SK-N-SH (cell line): ENCODE results near the gene ZBTB7B. TPM values are rescaled to one million over a fixed set of nuclear protein-coding genes. Genes with fewer than 3 reads are reported as not detected.

Experiments used
- CTCF ChIA-PET: fragments of 300-600, 350-600 bp; formaldehyde crosslinking; extraction: SDS; loops from one replicate; lab custom pipeline; 2021; lab: Yijun Ruan, JAX
- POLR2A ChIA-PET: fragments of 350-600 bp; sonication (Branson Sonifier 250); formaldehyde crosslinking; extraction: SDS; loops from one replicate; lab custom pipeline; 2020; ENCODE audit warnings: antibody characterized with exemption, inconsistent platforms; lab: Yijun Ruan, JAX
- DNase-seq: peaks from one replicate; pipeline ENCODE4 v3.0.0; 2012
- H2AFZ ChIP-seq: fragments of 200-600 bp; sonication (generic); 2 replicates; pipeline ENCODE4 v1.8.1; 2016; ENCODE audit warnings: antibody characterized with exemption, mild to moderate bottlenecking, low read depth
- H3F3A ChIP-seq: fragments of 200-600 bp; sonication (generic); replicated peaks from 2 replicates; pipeline ENCODE3; 2016; ENCODE audit warnings: antibody characterized with exemption, mild to moderate bottlenecking; ENCODE audit not compliant: insufficient read depth
- H3K27ac ChIP-seq, 2 experiments: fragments of 200-500 bp in 1 of 2; fragments of 200-600 bp in 1 of 2; sonication (Bioruptor generic) in 1 of 2; sonication (generic), shearing (Covaris generic) in 1 of 2; 2 replicates each; pipeline versions ENCODE4 v1.5.1 to v1.6.1; 2014 to 2016; ENCODE audit warnings: low read depth in 2 of 2, inconsistent platforms in 1 of 2, low read length in 1 of 2, mild to moderate bottlenecking in 1 of 2, mixed read lengths in 1 of 2
- H3K27me3 ChIP-seq: fragments of 200-600 bp; sonication (generic), shearing (Covaris generic); 2 replicates; pipeline ENCODE4 v1.6.1; 2016; ENCODE audit warnings: mixed run types; ENCODE audit not compliant: insufficient read depth
- H3K36me3 ChIP-seq, 2 experiments: fragments of 200-500 bp in 1 of 2; fragments of 200-600 bp in 1 of 2; sonication (Bioruptor generic) in 1 of 2; sonication (generic) in 1 of 2; replicated peaks in 1 of 2; 2 replicates each; pipeline versions ENCODE3 to v1.5.1; 2014 to 2016; ENCODE audit warnings: low read length in 1 of 2, mild to moderate bottlenecking in 1 of 2; ENCODE audit not compliant: insufficient read depth in 2 of 2, control insufficient read depth in 1 of 2
- H3K4me1 ChIP-seq, 2 experiments: fragments of 200-500 bp in 1 of 2; fragments of 200-600 bp in 1 of 2; sonication (Bioruptor generic) in 1 of 2; sonication (generic), shearing (Covaris generic) in 1 of 2; 2 replicates each; pipeline versions ENCODE4 v1.5.1 to v1.6.1; 2014 to 2016; ENCODE audit warnings: low read depth in 1 of 2, low read length in 1 of 2, mixed run types in 1 of 2; ENCODE audit not compliant: insufficient read depth in 2 of 2, control insufficient read depth in 1 of 2
- H3K4me2 ChIP-seq: fragments of 200-600 bp; sonication (generic), shearing (Covaris generic); 2 replicates; pipeline ENCODE4 v1.6.1; 2017; ENCODE audit warnings: mixed run types
- H3K4me3 ChIP-seq, 2 experiments: fragments of 200-500 bp in 1 of 2; fragments of 200-600 bp in 1 of 2; sonication (Bioruptor generic) in 1 of 2; sonication (generic), shearing (Covaris generic) in 1 of 2; 2 replicates each; pipeline versions ENCODE4 v1.5.1 to v1.8.1; 2014 to 2016; ENCODE audit warnings: low read depth in 2 of 2, inconsistent platforms in 1 of 2, low read length in 1 of 2, mild to moderate bottlenecking in 1 of 2, mixed read lengths in 1 of 2, moderate library complexity in 1 of 2
- H3K79me2 ChIP-seq: fragments of 200-600 bp; sonication (generic); 2 replicates; pipeline ENCODE4 v1.8.1; 2017; ENCODE audit warnings: mild to moderate bottlenecking; ENCODE audit not compliant: insufficient read depth
- H3K9ac ChIP-seq: fragments of 200-600 bp; sonication (generic); 2 replicates; pipeline ENCODE4 v1.6.1; 2017; ENCODE audit warnings: mixed run types
- H3K9me2 ChIP-seq: fragments of 200-600 bp; sonication (generic); 2 replicates; pipeline ENCODE4 v1.6.1; 2017; ENCODE audit warnings: mixed run types
- H3K9me3 ChIP-seq: fragments of 200-600 bp; sonication (generic); 2 replicates; pipeline ENCODE4 v1.6.1; 2017; ENCODE audit warnings: mixed run types, mild to moderate bottlenecking, moderate library complexity
- H4K20me1 ChIP-seq: fragments of 200-600 bp; sonication (generic); 2 replicates; pipeline ENCODE4 v1.6.1; 2017; ENCODE audit warnings: mild to moderate bottlenecking, mixed run types; ENCODE audit not compliant: insufficient read depth
- ELF1 ChIP-seq: IDR thresholded peaks from 2 replicates; pipeline ENCODE4 v1.4.0; 2012
- FOXJ3 ChIP-seq: sonication (generic); formaldehyde crosslinking; IDR thresholded peaks from 2 replicates; pipeline ENCODE4 v1.5.1; 2020; ENCODE audit warnings: mild to moderate bottlenecking, missing genetic modification reagents
- FOXM1 ChIP-seq: IDR thresholded peaks from 2 replicates; pipeline ENCODE4 v1.4.0; 2012; ENCODE audit warnings: low read depth, mild to moderate bottlenecking
- GATA2 ChIP-seq: sonication (generic); formaldehyde crosslinking; IDR thresholded peaks from 2 replicates; pipeline ENCODE4 v1.5.0; 2020; ENCODE audit warnings: mild to moderate bottlenecking, missing genetic modification reagents
- IRF3 ChIP-seq: fragments of 150-350 bp; IDR thresholded peaks from 2 replicates; pipeline ENCODE4 v1.6.1; 2016; ENCODE audit warnings: mild to moderate bottlenecking, low read depth, low read length
- MAX ChIP-seq: IDR thresholded peaks from 2 replicates; pipeline ENCODE4 v1.4.0; 2012; ENCODE audit warnings: low read depth
- MXI1 ChIP-seq: IDR thresholded peaks from 2 replicates; pipeline ENCODE4 v1.6.1; 2012; ENCODE audit warnings: mild to moderate bottlenecking, low read depth, low read length, improper control_type of control experiment
- NFIC ChIP-seq: IDR thresholded peaks from 2 replicates; pipeline ENCODE4 v1.4.0; 2012; ENCODE audit warnings: borderline replicate concordance
- NRF1 ChIP-seq: IDR thresholded peaks from 2 replicates; pipeline ENCODE4 v1.6.1; 2012; ENCODE audit warnings: low read depth, mild to moderate bottlenecking, low read length
- PBX3 ChIP-seq: IDR thresholded peaks from 2 replicates; pipeline ENCODE4; 2012
- RAD21 ChIP-seq: IDR thresholded peaks from 2 replicates; pipeline ENCODE4 v1.6.1; 2012; ENCODE audit warnings: mild to moderate bottlenecking, low read length
- REST ChIP-seq: IDR thresholded peaks from 2 replicates; pipeline ENCODE4 v1.6.1; 2012; ENCODE audit warnings: mild to moderate bottlenecking, low read depth, low read length, moderate library complexity
- RXRA ChIP-seq: IDR thresholded peaks from 2 replicates; pipeline ENCODE4 v1.4.0; 2012; ENCODE audit warnings: low read depth, mild to moderate bottlenecking, borderline replicate concordance
- SIN3A ChIP-seq: IDR thresholded peaks from 2 replicates; pipeline ENCODE4 v1.6.1; 2012; ENCODE audit warnings: low read depth, mild to moderate bottlenecking, low read length, moderate library complexity, borderline replicate concordance
- SMC3 ChIP-seq: IDR thresholded peaks from 2 replicates; pipeline ENCODE4 v1.6.1; 2012; ENCODE audit warnings: low read depth, low read length, improper control_type of control experiment
- ZBTB33 ChIP-seq: IDR thresholded peaks from 2 replicates; pipeline ENCODE4 v1.4.0; 2012; ENCODE audit warnings: low read depth, borderline replicate concordance
- WGBS: methylation state at CpG from one replicate; pipeline ENCODE4 v1.1.6; 2017; ENCODE audit warnings: low lambda C conversion rate; 5-methylcytosine and 5-hydroxymethylcytosine counted together
- polyA plus RNA-seq, 3 experiments: library from polyadenylated mRNA; depleted of rRNA; stranded (reverse); fragments of >200 nt; gene quantifications; 2 replicates each; pipeline ENCODE4 v1.2.3, GENCODE V29; 2012
- TF ChIP-seq, protein P1 (sequence below): IDR thresholded peaks from 2 replicates; pipeline ENCODE4 v1.4.0; 2012; ENCODE audit warnings: low read depth, borderline replicate concordance

ZBTB7B gene
- polyA plus RNA-seq, 1 of the 3 experiments (the other 2 are of a cell fraction): 15.7 TPM

DNA sequence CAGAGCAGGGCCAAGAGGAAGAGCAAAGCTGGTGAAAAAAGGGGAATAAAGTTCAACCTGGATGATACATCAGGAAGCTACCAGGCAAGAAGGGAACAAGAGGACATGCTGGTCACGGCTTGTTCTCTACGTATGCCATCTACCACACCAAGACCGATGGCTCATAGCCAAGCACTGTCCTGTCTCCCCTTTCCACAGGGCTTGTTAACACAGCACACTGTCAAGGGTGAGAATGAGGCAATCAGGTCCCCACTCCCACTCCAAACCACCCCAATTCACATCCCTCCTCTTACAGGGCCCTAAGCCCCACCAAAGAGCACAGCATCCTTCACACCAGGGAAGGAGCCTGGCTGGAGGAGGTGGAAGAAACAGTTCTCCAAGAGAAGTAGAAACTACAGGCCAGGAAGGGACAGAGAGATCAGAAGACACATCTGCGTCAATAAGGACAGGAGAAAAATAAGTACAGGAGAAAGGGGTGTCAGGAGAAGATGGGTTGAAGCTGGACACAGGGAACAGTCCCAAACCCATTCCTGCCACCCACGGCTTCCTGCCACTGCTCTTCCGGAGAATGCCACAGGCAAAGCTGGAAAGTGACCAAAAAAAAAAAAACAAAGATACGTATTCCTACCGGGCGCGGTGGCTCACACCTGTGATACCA, 31.1 kb upstream of the ZBTB7B start:
- peak overlapping the region; percentile 88 for H3K9ac ChIP-seq
- H3K4me1 ChIP-seq: peaks cover 18 to 65% of the 10 kb centered on the region in 2 experiments
- peaks cover 70% of the 10 kb centered on the region for H3K79me2 ChIP-seq
- TF ChIP-seq SIN3A (no peak), MXI1 (no peak), RAD21 (no peak), IRF3 (no peak), FOXM1 (no peak), REST (no peak), NFIC (no peak), GATA2 (CRISPR knock-in tag) (no peak), NRF1 (no peak), SMC3 (no peak), RXRA (no peak), ZBTB33 (no peak), ELF1 (no peak), MAX (no peak), PBX3 (no peak), FOXJ3 (CRISPR knock-in tag) (no peak)
- TF ChIP-seq, protein P1, sequence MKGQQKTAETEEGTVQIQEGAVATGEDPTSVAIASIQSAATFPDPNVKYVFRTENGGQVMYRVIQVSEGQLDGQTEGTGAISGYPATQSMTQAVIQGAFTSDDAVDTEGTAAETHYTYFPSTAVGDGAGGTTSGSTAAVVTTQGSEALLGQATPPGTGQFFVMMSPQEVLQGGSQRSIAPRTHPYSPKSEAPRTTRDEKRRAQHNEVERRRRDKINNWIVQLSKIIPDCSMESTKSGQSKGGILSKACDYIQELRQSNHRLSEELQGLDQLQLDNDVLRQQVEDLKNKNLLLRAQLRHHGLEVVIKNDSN: no peak
- CTCF ChIA-PET: interaction anchor here (1.0 to 37.5 kb wide), 9 partner anchors 11 to 196 kb away, joined by 3 to 640 read pairs (median 7); partner anchors contain the start of genes FLAD1, LENEP, PYGO2 and ZBTB7B
- H3F3A ChIP-seq: peaks cover 39% of the 10 kb centered on the region
- DNase-seq: no peak
- 57% methylated on average over 10 of the region's 10 CpGs for whole genome bisulfite sequencing
- peak overlapping the region; percentile 97 to 99 for H3K27ac ChIP-seq
- H3K9me3 ChIP-seq: no peaks in the 10 kb centered on the region
- H4K20me1 ChIP-seq: peaks cover 27% of the 10 kb centered on the region
- H3K4me3 ChIP-seq: peak overlapping the region; percentile 4 to 90
- POLR2A ChIA-PET: interaction anchor here (1.2 to 3.7 kb wide), 7 partner anchors 8 to 30 kb away, joined by 7 to 25 read pairs (median 15); partner anchors contain the start of genes FLAD1, PBXIP1 and PYGO2
- peak overlapping the region; percentile 98 for H3K4me2 ChIP-seq
- no peak overlapping the region for H2AFZ ChIP-seq
- H3K9me2 ChIP-seq: no peaks in the 10 kb centered on the region
- H3K27me3 ChIP-seq: no peaks in the 10 kb centered on the region
- peaks cover 18 to 20% of the 10 kb centered on the region in 2 experiments for H3K36me3 ChIP-seq
